HG03439 (cell line): ENCODE results near the gene SPG7.
A peak's percentile ranks its signal among the peaks of the same experiment; 100 is the strongest.

ENCODE experiments used
- ATAC-seq: cut with Tn5 transposase; IDR thresholded peaks from one replicate; pipeline ENCODE4 v1.9.1; 2021; ENCODE audit warnings: mild to moderate bottlenecking, moderate library complexity; ENCODE audit not compliant: unreplicated experiment

The SPG7 gene

GRCh38 chr16:89484923-89485679, 23.1 kb upstream of the SPG7 start:
- no peak for ATAC-seq

DNA sequence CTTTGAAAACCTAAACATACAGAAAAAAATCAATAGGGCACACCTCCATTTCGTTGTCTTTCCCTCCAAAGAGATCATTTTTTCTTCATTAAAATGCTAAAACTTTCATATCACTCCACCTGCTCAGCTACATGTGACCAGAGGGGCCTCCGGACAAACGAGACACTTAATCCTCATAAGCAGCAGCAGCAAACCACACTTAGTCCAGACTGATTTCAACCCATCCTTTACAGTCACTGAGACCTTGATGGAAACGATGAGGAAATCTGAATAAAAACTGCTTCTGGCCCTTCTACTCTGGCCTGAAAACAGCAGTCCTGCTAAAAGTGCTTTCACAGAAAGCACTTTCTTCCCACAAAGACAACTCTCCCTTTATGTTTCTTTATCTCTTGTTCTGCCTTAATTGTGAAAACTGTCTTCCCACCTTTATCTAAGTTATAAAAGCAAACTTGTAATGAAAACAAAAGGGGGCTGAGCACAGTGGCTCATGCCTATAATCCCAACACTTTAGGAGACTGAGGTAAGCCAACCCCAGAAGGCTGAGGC, 22.4 kb upstream of the SPG7 start:
- no peak for ATAC-seq

GRCh38 chr16:89489040-89489897, 18.9 kb upstream of the SPG7 start:
- no peak for ATAC-seq

DNA sequence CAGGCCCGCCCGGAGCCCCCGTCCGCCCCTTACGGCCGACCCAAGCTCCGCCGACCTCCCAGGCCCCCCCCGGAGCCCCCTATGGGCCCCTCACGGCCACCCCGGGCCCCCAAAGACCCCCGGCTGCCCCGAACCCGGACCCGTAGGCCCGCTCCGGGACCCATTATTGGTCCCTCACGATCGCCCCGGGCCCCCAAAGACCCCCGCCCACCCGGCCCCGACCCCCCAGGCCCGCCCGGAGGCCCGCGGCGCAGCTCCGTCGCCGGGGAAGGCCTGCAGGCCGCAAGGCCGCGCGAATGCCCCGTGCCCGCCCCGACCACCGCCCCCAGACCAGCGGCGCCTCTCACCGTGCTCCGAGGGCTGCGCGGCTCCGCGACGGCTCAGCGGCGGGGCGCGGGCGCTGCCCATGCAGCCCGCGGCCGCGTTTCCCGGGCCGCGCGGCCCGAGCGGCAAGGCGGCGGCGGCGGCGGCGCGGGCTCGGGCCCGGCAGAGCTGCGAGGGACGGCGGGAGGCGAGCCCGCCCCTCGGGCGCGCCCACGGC, 18.2 kb upstream of the SPG7 start:
- no peak for ATAC-seq

- peak; percentile 75 for ATAC-seq
Observed at GRCh38 chr16:89490439-89491237, 17.6 kb upstream of the SPG7 start, which contains the start of gene ANKRD11. Gene ANKRD11 (minus strand): TSS chr16:89490561. CDS start chr16:89317019, 173,542 bp downstream.

- ATAC-seq: no peak
Observed at GRCh38 chr16:89491238-89491869, 16.8 kb upstream of the SPG7 start.

- no peak for ATAC-seq
Observed at GRCh38 chr16:89491974-89492687, 16.1 kb upstream of the SPG7 start.

GRCh38 chr16:89493776-89494175, 14.4 kb upstream of the SPG7 start:
- no peak for ATAC-seq

DNA sequence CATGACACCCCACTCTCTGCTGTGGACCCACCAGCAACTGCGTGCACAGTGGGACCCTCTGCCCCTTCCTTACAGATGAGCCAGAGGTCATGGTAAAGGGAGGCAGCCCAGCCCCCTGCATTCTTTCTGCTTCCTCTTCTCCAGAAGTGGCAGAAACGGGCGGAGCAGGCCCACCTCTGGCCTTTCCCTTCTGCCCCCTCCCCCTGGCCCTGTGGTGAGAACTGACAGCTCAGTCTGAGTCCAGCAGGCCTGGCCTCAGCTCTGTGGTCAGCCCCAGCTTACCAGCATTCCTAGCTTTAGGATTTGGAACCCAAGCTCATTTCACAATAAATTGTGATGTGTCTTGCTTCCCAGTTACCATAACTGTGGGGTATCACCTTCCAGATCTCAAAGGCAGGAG, 13.1 kb upstream of the SPG7 start:
- no peak for ATAC-seq

- no peak for ATAC-seq
Observed at GRCh38 chr16:89498839-89499238, 9.4 kb upstream of the SPG7 start.

DNA sequence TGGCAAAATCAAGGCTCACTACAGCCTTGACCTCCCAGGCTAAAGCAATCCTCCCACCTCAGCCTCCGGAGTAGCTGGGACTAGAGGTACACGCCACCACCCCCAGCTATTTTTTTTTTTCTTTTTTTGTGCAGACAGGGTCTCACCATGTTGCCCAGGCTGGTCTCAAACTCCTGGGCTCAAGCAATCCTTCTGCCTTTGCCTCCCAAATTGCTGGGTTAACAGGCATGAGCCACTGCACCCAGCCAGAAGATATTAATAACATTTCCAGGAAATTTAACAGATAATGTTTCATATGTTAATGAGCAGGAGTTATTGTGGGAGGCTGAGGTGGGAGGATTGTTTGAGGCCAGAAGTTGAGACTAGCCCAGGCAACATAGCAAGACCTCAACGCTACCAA, 8.4 kb upstream of the SPG7 start:
- ATAC-seq: no peak

DNA sequence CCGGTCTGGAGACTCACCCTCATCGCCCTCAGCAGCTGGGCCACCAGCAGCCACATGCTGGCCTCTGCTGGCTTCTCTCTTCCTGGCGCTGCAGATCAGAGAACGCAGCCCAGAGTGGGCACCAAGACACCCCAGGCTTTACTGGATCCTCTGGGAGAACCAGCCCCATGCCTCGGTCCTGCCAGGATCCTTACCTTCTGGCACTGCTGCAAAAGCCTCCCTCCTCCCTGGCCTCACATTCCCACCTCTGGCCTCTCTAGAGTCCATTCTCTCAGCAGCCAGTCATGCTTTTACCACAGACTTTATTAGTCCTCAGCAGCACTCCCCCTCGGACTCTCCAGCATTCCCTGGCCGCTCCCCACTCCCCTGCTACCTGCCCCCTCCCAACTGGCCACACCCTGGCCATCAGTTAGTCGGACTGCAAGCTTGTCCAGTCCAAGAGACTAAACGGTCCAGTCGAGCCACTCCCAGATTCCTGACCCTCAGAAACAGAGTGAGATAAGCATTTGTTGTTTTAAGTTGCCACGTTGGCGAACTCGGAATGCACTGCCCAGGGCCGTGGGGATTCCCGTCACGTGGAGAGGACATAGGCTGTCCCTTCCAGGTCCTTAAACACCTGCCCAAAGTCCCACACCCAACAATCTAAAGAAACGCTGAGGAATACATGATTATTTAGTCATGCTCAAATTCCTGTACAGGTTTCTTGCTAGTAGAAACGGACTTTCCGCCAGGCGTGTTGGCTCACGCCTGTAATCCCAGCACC, 5.9 kb upstream of the SPG7 start:
- ATAC-seq: no peak

DNA sequence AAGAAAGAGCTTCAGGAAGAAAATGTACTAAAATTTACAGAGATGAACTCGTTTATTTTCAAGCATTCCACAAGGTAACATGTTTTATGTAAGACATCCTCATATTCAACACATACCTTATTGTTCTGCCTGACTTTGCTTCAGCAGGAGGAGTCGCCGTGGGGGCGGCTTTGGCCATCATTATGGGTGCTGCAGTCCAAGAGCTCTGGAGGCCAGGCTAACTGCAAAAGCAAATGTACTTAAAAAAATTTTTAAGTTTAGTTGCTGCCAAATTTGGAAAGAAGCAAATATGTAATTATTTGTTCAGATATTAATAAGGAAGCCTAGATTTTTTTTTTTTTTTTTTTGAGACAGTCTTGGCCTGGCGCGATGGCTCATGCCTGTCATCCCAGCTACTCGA, 4.1 kb upstream of the SPG7 start:
- ATAC-seq: no peak

DNA sequence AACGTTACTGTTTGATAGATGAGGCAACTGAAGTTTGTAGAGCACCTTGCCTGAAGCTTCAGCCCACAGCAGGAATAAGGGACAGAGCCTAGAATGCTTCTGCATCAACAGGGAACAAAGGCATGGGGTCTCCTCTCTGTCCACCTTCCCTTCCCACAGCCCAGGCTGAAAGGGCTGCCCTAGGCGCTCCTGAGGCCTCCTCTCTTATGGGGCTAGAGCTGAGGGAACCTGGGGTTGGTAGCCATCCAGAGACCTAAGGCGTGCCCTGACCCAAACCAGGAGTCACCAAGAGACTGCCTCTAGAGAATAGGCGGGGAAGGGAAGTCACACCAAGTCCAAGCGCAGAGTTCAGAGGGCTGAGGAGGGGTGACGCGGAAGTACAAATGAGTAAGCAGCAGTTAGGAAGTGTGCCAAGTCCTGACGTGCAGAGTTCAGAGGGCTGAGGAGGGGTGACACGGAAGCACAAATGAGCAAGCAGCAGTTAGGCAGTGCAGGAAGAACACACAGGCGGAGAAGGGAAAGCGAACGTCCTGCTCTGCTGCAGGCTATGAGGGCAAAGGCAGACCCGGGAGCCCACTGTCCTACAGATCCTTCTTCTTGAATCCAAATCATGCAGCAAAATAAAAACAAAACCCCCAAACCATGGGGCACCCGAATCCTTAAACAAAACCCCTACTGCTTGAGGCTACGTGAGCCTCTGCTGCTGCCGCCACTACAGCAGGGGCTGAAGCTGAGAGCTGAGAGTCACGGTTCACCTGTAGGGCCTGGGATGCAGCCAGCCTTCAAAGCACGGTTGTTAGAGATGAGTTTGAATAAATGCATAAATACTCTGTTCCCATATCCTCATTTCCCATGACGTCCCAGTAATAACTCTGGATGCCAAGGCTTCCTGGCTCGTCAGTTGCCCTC, 2.7 kb upstream of the SPG7 start:
- ATAC-seq: no peak

- no peak for ATAC-seq
Observed at GRCh38 chr16:89506113-89506504, 2.1 kb upstream of the SPG7 start.

DNA sequence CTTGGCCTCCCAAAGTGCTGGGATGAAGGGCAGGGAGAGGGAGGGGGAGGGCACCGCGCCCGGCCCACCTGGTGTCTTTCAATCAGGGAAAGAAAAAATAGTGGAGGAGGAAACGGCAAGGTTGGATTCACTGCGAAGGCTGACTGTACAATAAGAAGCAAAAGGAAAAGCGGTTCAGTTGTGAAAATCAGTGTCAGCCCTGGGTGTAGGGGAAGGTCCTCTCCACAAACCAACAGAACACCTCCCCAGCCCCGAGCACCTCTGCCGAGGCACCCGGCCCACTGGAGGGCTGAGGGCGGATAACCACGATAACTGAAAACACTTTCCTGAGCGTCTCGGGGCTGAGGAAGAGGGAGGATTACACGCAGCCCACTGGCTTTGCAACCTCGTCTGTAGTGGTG, 1.4 kb upstream of the SPG7 start:
- no peak for ATAC-seq

DNA sequence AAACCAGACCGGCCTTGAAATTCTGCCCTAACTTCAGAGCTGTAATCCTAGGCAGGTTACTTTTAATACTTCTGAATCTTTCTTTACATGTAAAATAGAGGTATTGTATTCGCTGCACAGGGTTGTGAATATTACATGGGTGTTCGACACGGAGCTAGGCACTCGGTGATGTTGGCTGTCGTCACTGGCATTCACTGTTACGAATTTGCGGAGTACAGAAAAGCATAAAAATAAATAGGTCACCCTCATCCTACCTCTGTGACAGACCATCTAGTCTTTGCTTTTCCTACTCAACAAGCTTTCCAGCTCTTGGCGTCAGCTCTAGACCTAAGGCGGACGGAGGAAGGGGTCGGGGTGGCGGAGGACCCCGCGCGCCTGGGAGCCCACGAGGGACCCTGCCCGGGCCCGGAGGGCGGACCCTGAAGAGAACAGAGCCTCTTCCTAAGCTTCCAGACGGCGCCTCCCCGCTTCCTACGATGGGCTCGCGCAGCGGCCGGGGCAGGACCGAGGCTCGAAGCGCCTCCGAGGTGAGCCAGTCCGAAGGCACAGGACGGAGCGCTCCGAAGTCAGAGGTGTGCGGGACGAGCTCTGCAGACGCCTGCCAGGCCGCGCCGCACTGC, 879 bp upstream of the SPG7 start:
- peak; percentile 14 for ATAC-seq
